ENCODE measurements around the gene JAK3.

JAK3 gene

DNA sequence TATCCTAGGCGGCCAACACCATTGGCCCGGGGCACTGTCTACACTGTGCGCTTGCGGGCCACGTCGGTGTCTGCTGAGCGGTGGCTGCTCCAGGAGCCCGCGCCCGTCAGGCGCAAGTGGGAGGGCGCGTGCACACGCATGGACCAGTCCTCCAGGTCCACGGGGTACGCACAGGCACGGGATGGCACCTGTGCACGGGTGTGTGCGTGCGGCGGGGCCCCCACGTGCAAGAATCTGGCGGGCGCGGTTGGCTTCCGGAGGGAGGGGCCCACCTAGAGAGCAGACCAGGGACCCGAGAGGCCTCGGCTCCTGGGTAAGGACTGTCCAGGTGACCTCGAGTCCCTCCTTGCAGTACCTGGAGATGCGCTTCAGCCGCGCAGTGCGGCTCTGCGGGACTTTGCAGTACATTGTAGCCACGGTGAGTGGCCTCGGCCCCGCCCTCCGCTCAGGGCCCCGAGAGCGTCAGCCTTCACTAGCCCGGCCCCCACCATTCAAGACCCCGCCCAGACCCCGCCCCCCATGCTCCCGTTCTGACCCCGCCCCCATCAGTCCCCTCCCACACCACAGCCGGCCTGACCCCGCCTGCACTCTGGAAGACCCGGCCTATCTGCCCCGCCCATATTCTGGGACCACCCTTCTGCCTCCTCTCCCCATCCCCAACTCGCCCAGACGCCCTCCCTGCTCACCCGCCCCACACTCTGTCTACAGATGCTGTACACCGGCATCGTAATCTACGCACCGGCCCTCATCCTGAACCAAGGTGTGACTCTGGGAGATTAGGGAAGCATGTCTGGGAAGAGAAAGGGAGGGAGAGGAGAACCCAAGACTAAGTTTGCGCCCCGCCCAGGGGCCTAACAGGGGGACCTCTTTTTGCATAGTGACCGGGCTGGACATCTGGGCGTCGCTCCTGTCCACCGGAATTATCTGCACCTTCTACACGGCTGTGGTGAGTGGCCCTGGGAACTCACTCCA, 26.3 kb upstream of the JAK3 start:
- Histone ChIP-seq H3K4me1 (ENCODE audit: control insufficient read depth, insufficient read depth, low read length) (peaks cover 3% of the 10 kb centered on the region), H3K9me3 (ENCODE audit: control insufficient read depth, low read length) (no peaks in the 10 kb centered on the region), H3K4me3 (ENCODE audit: low read length) (no peak overlapping the region), H3K9ac (ENCODE audit: low read length) (no peak overlapping the region), H3K36me3 (ENCODE audit: control insufficient read depth, insufficient read depth, low read length, severe bottlenecking) (no peaks in the 10 kb centered on the region), H3K27me3 (replicated peaks; ENCODE audit: control insufficient read depth, insufficient read depth, low read length) (peaks cover 41% of the 10 kb centered on the region)
- DNase-seq (ENCODE audit: low read depth): no peak

DNA sequence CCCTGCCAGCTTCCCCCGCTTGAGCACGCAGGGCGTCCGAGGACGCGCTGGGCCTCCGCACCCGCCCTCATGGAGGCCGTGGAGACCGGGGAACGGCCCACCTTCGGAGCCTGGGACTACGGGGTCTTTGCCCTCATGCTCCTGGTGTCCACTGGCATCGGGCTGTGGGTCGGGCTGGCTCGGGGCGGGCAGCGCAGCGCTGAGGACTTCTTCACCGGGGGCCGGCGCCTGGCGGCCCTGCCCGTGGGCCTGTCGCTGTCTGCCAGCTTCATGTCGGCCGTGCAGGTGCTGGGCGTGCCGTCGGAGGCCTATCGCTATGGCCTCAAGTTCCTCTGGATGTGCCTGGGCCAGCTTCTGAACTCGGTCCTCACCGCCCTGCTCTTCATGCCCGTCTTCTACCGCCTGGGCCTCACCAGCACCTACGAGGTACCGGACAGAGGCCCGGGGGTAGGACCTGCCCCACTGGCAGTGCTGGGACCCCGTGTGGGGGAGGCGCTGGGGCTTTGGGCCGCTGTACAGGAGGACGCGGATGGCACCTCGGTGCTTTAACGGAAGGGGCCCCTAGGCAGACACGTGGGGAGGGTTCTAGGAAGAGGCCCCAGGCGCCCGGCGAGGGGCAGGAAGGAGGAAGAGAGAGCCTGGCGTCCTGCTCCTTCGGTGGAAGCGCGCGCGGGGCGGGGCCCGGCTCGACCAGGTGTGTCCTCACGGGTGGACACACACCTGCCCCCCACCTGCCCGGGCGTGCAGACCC, 24.6 kb upstream of the JAK3 start:
- no peak for DNase-seq (ENCODE audit: low read depth)
- H3K4me1 ChIP-seq (ENCODE audit: control insufficient read depth, insufficient read depth, low read length): peaks cover 3% of the 10 kb centered on the region
- H3K36me3 ChIP-seq (ENCODE audit: control insufficient read depth, insufficient read depth, low read length, severe bottlenecking): no peaks in the 10 kb centered on the region
- no peak overlapping the region for H3K4me3 ChIP-seq (ENCODE audit: low read length)
- peaks cover 43% of the 10 kb centered on the region for H3K27me3 ChIP-seq (replicated peaks; ENCODE audit: control insufficient read depth, insufficient read depth, low read length)
- H3K9me3 ChIP-seq (ENCODE audit: control insufficient read depth, low read length): no peaks in the 10 kb centered on the region
- H3K9ac ChIP-seq (ENCODE audit: low read length): no peak overlapping the region

DNA sequence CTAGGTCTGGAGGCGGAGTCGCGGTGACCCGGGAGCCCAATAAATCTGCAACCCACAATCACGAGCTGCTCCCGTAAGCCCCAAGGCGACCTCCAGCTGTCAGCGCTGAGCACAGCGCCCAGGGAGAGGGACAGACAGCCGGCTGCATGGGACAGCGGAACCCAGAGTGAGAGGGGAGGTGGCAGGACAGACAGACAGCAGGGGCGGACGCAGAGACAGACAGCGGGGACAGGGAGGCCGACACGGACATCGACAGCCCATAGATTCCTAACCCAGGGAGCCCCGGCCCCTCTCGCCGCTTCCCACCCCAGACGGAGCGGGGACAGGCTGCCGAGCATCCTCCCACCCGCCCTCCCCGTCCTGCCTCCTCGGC, 24.1 kb upstream of the JAK3 start, which contains the start of gene SLC5A5:
TSS of gene SLC5A5 (plus strand) at position 68 of the 373 bp plus-strand sequence. CDS start 375 bp downstream, outside the sequence.
- H3K4me1 ChIP-seq (ENCODE audit: control insufficient read depth, insufficient read depth, low read length): peaks cover 3% of the 10 kb centered on the region
- no peaks in the 10 kb centered on the region for H3K36me3 ChIP-seq (ENCODE audit: control insufficient read depth, insufficient read depth, low read length, severe bottlenecking)
- no peaks in the 10 kb centered on the region for H3K9me3 ChIP-seq (ENCODE audit: control insufficient read depth, low read length)
- H3K4me3 ChIP-seq (ENCODE audit: low read length): no peak within 1 kb of the TSS
- H3K9ac ChIP-seq (ENCODE audit: low read length): no peak within 1 kb of the TSS
- H3K27me3 ChIP-seq (replicated peaks; ENCODE audit: control insufficient read depth, insufficient read depth, low read length): peaks cover 43% of the 10 kb centered on the region
- DNase-seq (ENCODE audit: low read depth): no peak

DNA sequence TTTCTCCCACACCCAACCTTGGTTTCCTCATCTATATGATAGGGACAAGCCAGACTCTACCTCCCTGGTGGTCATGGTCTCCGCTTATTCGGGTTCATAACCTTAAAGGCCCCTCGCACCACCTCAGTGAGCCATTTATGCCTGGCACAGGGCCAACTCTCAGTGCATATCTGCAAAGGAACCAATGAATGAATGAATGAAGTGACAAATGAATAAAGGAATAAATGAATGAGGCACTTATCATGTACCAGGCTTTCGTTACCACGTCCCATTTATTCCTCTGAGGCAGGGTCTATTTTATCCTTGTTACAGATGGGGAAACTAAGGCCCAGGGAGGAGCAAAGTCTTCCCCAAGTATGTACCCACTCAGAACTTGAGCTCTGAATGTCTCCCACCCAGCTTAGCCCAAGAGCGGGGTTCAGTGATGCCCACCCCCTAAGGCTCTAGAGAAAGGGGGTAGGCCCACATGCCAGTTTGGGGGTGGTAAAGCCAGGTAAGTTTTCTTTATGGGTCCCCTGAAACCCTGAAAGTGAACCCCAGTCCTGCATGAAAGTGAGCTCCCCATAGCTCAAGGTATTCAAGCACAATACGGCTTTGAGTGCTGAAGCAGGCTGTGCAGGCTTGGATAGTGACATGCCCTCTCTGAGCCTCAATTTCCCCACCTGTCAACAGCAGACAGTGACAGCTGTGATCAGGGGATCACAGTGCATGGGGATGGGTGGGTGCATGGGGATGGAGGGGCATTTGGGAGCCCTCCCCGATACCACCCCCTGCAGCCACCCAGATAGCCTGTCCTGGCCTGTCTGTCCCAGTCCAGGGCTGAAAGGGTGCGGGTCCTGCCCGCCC, 23.5 kb upstream of the JAK3 start:
- H3K4me3 ChIP-seq (ENCODE audit: low read length): no peak overlapping the region
- no peak for DNase-seq (ENCODE audit: low read depth)
- no peaks in the 10 kb centered on the region for H3K9me3 ChIP-seq (ENCODE audit: control insufficient read depth, low read length)
- no peaks in the 10 kb centered on the region for H3K36me3 ChIP-seq (ENCODE audit: control insufficient read depth, insufficient read depth, low read length, severe bottlenecking)
- H3K27me3 ChIP-seq (replicated peaks; ENCODE audit: control insufficient read depth, insufficient read depth, low read length): peaks cover 43% of the 10 kb centered on the region
- H3K4me1 ChIP-seq (ENCODE audit: control insufficient read depth, insufficient read depth, low read length): peaks cover 3% of the 10 kb centered on the region
- no peak overlapping the region for H3K9ac ChIP-seq (ENCODE audit: low read length)

- Histone ChIP-seq H3K4me3 (ENCODE audit: low read length) (no peak overlapping the region), H3K9me3 (ENCODE audit: control insufficient read depth, low read length) (no peaks in the 10 kb centered on the region), H3K4me1 (ENCODE audit: control insufficient read depth, insufficient read depth, low read length) (peaks cover 3% of the 10 kb centered on the region), H3K9ac (ENCODE audit: low read length) (no peak overlapping the region), H3K36me3 (ENCODE audit: control insufficient read depth, insufficient read depth, low read length, severe bottlenecking) (peaks cover 14% of the 10 kb centered on the region), H3K27me3 (replicated peaks; ENCODE audit: control insufficient read depth, insufficient read depth, low read length) (peaks cover 35% of the 10 kb centered on the region)
- DNase-seq (ENCODE audit: low read depth): no peak
Measured at GRCh38 chr19:17869114-17869608, 21.4 kb upstream of the JAK3 start.

GRCh38 chr19:17868669-17869068, 20.9 kb upstream of the JAK3 start:
- H3K4me1 ChIP-seq (ENCODE audit: control insufficient read depth, insufficient read depth, low read length): peaks cover 3% of the 10 kb centered on the region
- peaks cover 32% of the 10 kb centered on the region for H3K27me3 ChIP-seq (replicated peaks; ENCODE audit: control insufficient read depth, insufficient read depth, low read length)
- no peak for DNase-seq (ENCODE audit: low read depth)
- no peak overlapping the region for H3K4me3 ChIP-seq (ENCODE audit: low read length)
- H3K36me3 ChIP-seq (ENCODE audit: control insufficient read depth, insufficient read depth, low read length, severe bottlenecking): peaks cover 19% of the 10 kb centered on the region
- no peak overlapping the region for H3K9ac ChIP-seq (ENCODE audit: low read length)
- H3K9me3 ChIP-seq (ENCODE audit: control insufficient read depth, low read length): no peaks in the 10 kb centered on the region

- Histone ChIP-seq H3K36me3 (ENCODE audit: control insufficient read depth, insufficient read depth, low read length, severe bottlenecking) (peaks cover 35% of the 10 kb centered on the region), H3K9ac (ENCODE audit: low read length) (no peak overlapping the region)
- no peak for DNase-seq (ENCODE audit: low read depth)
Measured at GRCh38 chr19:17866964-17867486, 19.2 kb upstream of the JAK3 start.

DNA sequence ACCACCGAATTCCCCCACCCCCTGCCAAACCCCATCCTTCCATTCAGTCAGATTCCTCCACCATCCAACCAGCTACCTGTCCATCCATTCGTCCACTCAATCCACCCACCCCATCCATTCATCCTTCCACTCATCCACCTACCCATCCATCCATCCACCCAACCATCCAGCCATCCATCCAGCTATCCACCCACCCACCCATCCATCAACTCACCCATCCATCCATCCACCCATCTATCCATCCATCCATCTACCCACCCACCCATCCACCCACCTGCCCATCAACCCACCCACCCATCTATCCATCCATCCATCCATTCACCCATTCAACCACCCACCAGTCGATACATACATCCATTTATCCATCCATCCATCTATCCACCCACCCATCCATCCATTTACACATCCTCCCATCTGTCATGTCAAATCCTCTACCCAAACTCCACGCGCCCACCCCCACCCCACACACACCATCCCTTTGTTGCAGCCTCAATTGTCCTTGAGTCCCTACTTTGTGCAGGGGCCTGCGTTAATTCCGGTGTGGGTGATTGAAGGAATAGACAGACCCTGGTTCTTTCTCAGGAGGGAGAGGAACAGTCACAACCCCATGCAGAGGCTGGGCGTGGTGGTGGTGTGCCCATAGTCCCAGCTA, 18.7 kb upstream of the JAK3 start:
- Histone ChIP-seq H3K27me3 (replicated peaks; ENCODE audit: control insufficient read depth, insufficient read depth, low read length) (peaks cover 18% of the 10 kb centered on the region), H3K36me3 (ENCODE audit: control insufficient read depth, insufficient read depth, low read length, severe bottlenecking) (peaks cover 41% of the 10 kb centered on the region), H3K4me1 (ENCODE audit: control insufficient read depth, insufficient read depth, low read length) (peaks cover 13% of the 10 kb centered on the region), H3K9ac (ENCODE audit: low read length) (no peak overlapping the region), H3K9me3 (ENCODE audit: control insufficient read depth, low read length) (no peaks in the 10 kb centered on the region), H3K4me3 (ENCODE audit: low read length) (no peak overlapping the region)
- no peak for DNase-seq (ENCODE audit: low read depth)

More at GRCh38 chr19:17866964-17867486, 19.2 kb upstream of the JAK3 start:
- Histone ChIP-seq H3K27me3 (replicated peaks; ENCODE audit: control insufficient read depth, insufficient read depth, low read length) (peaks cover 23% of the 10 kb centered on the region), H3K9me3 (ENCODE audit: control insufficient read depth, low read length) (no peaks in the 10 kb centered on the region), H3K4me3 (ENCODE audit: low read length) (no peak overlapping the region), H3K4me1 (ENCODE audit: control insufficient read depth, insufficient read depth, low read length) (peaks cover 7% of the 10 kb centered on the region)

GRCh38 chr19:17865364-17866311, 17.9 kb upstream of the JAK3 start:
- H3K9ac ChIP-seq (ENCODE audit: low read length): no peak overlapping the region
- peaks cover 43% of the 10 kb centered on the region for H3K36me3 ChIP-seq (ENCODE audit: control insufficient read depth, insufficient read depth, low read length, severe bottlenecking)
- H3K27me3 ChIP-seq (replicated peaks; ENCODE audit: control insufficient read depth, insufficient read depth, low read length): peaks cover 10% of the 10 kb centered on the region
- H3K9me3 ChIP-seq (ENCODE audit: control insufficient read depth, low read length): no peaks in the 10 kb centered on the region
- no peak for DNase-seq (ENCODE audit: low read depth)
- peaks cover 20% of the 10 kb centered on the region for H3K4me1 ChIP-seq (ENCODE audit: control insufficient read depth, insufficient read depth, low read length)
- no peak overlapping the region for H3K4me3 ChIP-seq (ENCODE audit: low read length)
